Measurements from ENCODE around the gene RFPL3.

GRCh38 chr22:32331236-32331917 is 26.3 kb upstream of the RFPL3 start:
- TF ChIP-seq CTCF (IDR thresholded peaks at IDR 0.05) (no peak), EP300 (IDR thresholded peaks at IDR 0.05) (no peak), POLR2A (IDR thresholded peaks at IDR 0.05) (no peak)
